ENCODE results near the gene MYBPC1.

GRCh38 chr12:101557094-101557493 is 37.7 kb upstream of the MYBPC1 start:
- TF ChIP-seq CTCF (IDR thresholded peaks at IDR 0.05) (no peak), POLR2A (IDR thresholded peaks at IDR 0.05) (no peak)

Data from prostate gland (tissue), 2 donors.